Adrenal gland (tissue), 19 donors: ENCODE data around the gene POT1. TPM values are rescaled to one million over a fixed set of nuclear protein-coding genes. Genes with fewer than 3 reads are reported as not detected.
"Not testable (repeated sequence)": the region's sequence is repeated elsewhere in the genome, so short reads cannot be mapped to it uniquely, and the experiment has no call there.

Source experiments
- DNase-seq, 7 donors: peaks; one replicate each; pipeline ENCODE4 v3.0.0-alpha.2; 2019 to 2020
- H3K27ac ChIP-seq, 5 donors: fragments of 200-600 bp; sonication (generic) in 4 of 5; 1 replicate in 3 of 5; 2 replicates in 2 of 5; pipeline versions ENCODE4 v1.5.1 to v1.8.0; 2016 to 2020; ENCODE audit warnings: mild to moderate bottlenecking in 1 of 5
- H3K27me3 ChIP-seq: fragments of 200-600 bp; 2 replicates; pipeline ENCODE4 v1.8.0; 2021
- H3K36me3 ChIP-seq, 2 donors: fragments of 200-600 bp; replicated peaks in 1 of 2; 1 replicate in 1 of 2; 2 replicates in 1 of 2; pipeline versions ENCODE4 v1.5.1 to v1.8.0; 2018 to 2022
- H3K4me1 ChIP-seq, 2 donors: fragments of 200-600 bp; replicated peaks in 1 of 2; 1 replicate in 1 of 2; 2 replicates in 1 of 2; pipeline versions ENCODE4 v1.5.1 to v1.8.0; 2018 to 2021
- H3K4me3 ChIP-seq, 4 donors: fragments of 200-600 bp; sonication (generic) in 3 of 4; one replicate each; pipeline ENCODE4 v1.5.1; 2016 to 2018
- H3K9me3 ChIP-seq, 3 donors: fragments of 200-600 bp; sonication (generic) in 1 of 3; replicated peaks in 1 of 3; 1 replicate in 2 of 3; 2 replicates in 1 of 3; pipeline versions ENCODE4 v1.5.1 to v1.8.0; 2016 to 2021
- POLR2A ChIP-seq, 2 donors: fragments of 450-650 bp; IDR thresholded peaks; one replicate each; pipeline ENCODE4 v1.6.1; 2017; ENCODE audit warnings: antibody characterized with exemption in 2 of 2, mild to moderate bottlenecking in 2 of 2, moderate library complexity in 1 of 2
- WGBS, 4 donors: extraction: QIAGEN DNeasy Blood & Tissue Kit in 2 of 4; methylation state at CpG; one replicate each; pipeline versions ENCODE4 v1.1.5 to v1.1.7; 2013 to 2017; 5-methylcytosine and 5-hydroxymethylcytosine counted together
- intact Hi-C, 2 donors: fragments of 100-400 bp; cut with DNase I; formaldehyde crosslinking; loops; one replicate each; pipeline versions ENCODE4 v1.14.1 to v1.15.0; 2022 to 2023
- long read RNA-seq, 10 donors: library from polyadenylated mRNA in 3 of 10; unstranded in 2 of 10; stranded (forward) in 1 of 10; transcript quantifications; one replicate each; pipeline ENCODE4 v2.0.0 and lab custom pipeline, GENCODE V29; 2021 to 2026
- polyA plus RNA-seq, 3 donors: library from polyadenylated mRNA; stranded (reverse); fragments of 200-250 nt in 2 of 3; fragments of 350-450 nt in 1 of 3; fragmentation: Illumina TruSeq in 1 of 3; extraction: RNeasy Lipid Tissue Mini Kit (QIAGEN cat#74804) in 1 of 3; gene quantifications; one replicate each; pipeline ENCODE4 v1.2.3, GENCODE V29; 2013 to 2014
- total RNA-seq, 9 donors: library from RNA; depleted of rRNA in 4 of 9; stranded (reverse); fragments of >200 nt in 4 of 9; fragments of 120-200 nt in 1 of 9; fragmentation: NEBNext Ultra II Directional in 1 of 9; extraction: Animal tissue kit (Norgen Biotek cat#: 25700) in 1 of 9; gene quantifications; one replicate each; pipeline versions ENCODE4 v1.1.0 to v1.2.4, GENCODE V29; 2013 to 2023
- TF ChIP-seq, protein P1 (sequence below), 6 experiments: fragments of 450-650 bp in 4 of 6; fragments of 200-600 bp in 2 of 6; sonication (generic) in 1 of 6; IDR thresholded peaks; 1 replicate in 5 of 6; 2 replicates in 1 of 6; pipeline versions ENCODE4 v1.5.1 to v1.8.0; 2016 to 2021; ENCODE audit warnings: antibody characterized with exemption in 6 of 6, mild to moderate bottlenecking in 2 of 6, moderate library complexity in 1 of 6
- donor health status: healthy with polysubstance abuse.
- donor health status: Bipolar disorder and iron deficiency.
- donor health status: DM: yes; HTN: yes; CAD: no.
- donor health status: DM: no; HTN: no; CAD: no.
- donor health status: DM: no; HTN: no; CAD: no.
- donor health status: DM: yes; HTN: yes; CAD: no.

POT1 gene, protein sequence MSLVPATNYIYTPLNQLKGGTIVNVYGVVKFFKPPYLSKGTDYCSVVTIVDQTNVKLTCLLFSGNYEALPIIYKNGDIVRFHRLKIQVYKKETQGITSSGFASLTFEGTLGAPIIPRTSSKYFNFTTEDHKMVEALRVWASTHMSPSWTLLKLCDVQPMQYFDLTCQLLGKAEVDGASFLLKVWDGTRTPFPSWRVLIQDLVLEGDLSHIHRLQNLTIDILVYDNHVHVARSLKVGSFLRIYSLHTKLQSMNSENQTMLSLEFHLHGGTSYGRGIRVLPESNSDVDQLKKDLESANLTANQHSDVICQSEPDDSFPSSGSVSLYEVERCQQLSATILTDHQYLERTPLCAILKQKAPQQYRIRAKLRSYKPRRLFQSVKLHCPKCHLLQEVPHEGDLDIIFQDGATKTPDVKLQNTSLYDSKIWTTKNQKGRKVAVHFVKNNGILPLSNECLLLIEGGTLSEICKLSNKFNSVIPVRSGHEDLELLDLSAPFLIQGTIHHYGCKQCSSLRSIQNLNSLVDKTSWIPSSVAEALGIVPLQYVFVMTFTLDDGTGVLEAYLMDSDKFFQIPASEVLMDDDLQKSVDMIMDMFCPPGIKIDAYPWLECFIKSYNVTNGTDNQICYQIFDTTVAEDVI
- total RNA-seq (10 to 100 TPM; 12.9 to 39.7 (median 28.8) TPM), polyA plus RNA-seq (10 to 100 TPM in 1 of 3 donors, 1 to 10 TPM in 2; 7.0 to 28.4 (median 9.2) TPM)
- long read RNA-seq, donor 1, full-length matches to known transcripts = 1 of 1 reads
- long read RNA-seq, donor 1, partial matches to known transcripts = 0 of 1 reads
- long read RNA-seq, donor 1, other reads (novel, unspliced or antisense) = 0 of 1 reads
- long read RNA-seq, donor 2 = 0 reads
- long read RNA-seq, donor 3 = 0 reads
- long read RNA-seq, donor 4, partial matches to known transcripts = 1 of 6 reads
- long read RNA-seq, donor 4, other reads (novel, unspliced or antisense) = 5 of 6 reads
- long read RNA-seq, donor 5, full-length matches to known transcripts = 5 of 10 reads
- long read RNA-seq, donor 5, partial matches to known transcripts = 0 of 10 reads
- long read RNA-seq, donor 5, other reads (novel, unspliced or antisense) = 5 of 10 reads
- long read RNA-seq, donor 6, full-length matches to known transcripts = 3 of 5 reads
- long read RNA-seq, donor 6, partial matches to known transcripts = 1 of 5 reads
- long read RNA-seq, donor 6, other reads (novel, unspliced or antisense) = 1 of 5 reads
- long read RNA-seq, donor 7 = 0 reads
- long read RNA-seq, donor 8, partial matches to known transcripts = 0 of 1 reads
- long read RNA-seq, donor 8, other reads (novel, unspliced or antisense) = 0 of 1 reads
- long read RNA-seq, donor 9 = 0 reads
- long read RNA-seq, donor 10 = 0 reads

DNA sequence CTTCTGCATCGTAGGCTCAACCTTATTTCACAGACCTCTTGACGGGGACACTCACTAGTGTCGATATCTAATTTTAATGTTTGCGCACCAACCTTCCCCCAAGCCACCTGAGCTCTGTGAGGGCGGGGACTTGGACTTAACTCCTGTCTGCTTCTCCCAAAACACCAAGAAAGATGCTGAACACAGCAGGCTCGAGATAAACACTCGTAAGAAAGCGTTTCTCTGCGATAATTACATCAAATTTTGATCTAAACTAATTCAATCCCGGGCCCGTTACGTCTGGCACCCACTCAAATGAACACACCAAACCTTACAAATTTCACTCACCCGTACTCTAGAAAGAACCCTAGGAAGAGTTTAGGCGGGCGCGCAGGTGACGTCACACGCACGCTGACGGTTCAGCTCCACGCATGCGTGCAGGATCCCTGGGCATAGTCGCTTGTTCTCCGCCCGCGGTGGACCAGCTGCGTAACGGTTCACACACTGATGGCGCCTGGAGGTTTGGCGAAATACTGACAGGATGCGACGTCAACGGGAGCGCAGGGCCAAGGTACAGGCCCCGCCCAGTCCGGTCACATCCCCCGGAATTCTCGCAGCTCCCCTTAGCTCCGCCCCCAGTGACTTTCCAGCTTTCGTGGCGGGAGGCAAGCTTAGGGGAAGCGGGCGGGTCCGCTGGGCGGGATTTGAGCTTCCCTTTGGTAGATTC, at the start of gene POT1:
POT1 (minus strand) TSS at position 359 of the 706 bp plus-strand sequence. CDS start 32,652 bp downstream, outside the sequence.
- Histone ChIP-seq H3K27me3 (no peaks in the 10 kb centered on the region), H3K36me3 (no peaks in the 10 kb centered on the region), H3K4me3 (peak within 1 kb of the TSS in 3 of 4 donors; percentile 44 to 85 (median 73)), H3K27ac (peak within 1 kb of the TSS; percentile 56 to 96 (median 84)), H3K4me1 (peaks cover 0 to 34% of the 10 kb centered on the region in 2 donors), H3K9me3 (no peaks in the 10 kb centered on the region)
- DNase-seq = peak; percentile 98 to 100 (median 99)
- peak in 1 of 2 donors; percentile 68 for TF ChIP-seq POLR2A (IDR thresholded peaks at IDR 0.05)
- TF ChIP-seq, protein P1, sequence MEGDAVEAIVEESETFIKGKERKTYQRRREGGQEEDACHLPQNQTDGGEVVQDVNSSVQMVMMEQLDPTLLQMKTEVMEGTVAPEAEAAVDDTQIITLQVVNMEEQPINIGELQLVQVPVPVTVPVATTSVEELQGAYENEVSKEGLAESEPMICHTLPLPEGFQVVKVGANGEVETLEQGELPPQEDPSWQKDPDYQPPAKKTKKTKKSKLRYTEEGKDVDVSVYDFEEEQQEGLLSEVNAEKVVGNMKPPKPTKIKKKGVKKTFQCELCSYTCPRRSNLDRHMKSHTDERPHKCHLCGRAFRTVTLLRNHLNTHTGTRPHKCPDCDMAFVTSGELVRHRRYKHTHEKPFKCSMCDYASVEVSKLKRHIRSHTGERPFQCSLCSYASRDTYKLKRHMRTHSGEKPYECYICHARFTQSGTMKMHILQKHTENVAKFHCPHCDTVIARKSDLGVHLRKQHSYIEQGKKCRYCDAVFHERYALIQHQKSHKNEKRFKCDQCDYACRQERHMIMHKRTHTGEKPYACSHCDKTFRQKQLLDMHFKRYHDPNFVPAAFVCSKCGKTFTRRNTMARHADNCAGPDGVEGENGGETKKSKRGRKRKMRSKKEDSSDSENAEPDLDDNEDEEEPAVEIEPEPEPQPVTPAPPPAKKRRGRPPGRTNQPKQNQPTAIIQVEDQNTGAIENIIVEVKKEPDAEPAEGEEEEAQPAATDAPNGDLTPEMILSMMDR (IDR thresholded peaks at IDR 0.05) = peak in 2 of 6 experiments; percentile 13 to 23
- intact Hi-C loops = no loop called here
- WGBS, 4 donors = 0 to 1% (median 0%) methylated on average over 32 to 45 of the region's 45 CpGs

DNA sequence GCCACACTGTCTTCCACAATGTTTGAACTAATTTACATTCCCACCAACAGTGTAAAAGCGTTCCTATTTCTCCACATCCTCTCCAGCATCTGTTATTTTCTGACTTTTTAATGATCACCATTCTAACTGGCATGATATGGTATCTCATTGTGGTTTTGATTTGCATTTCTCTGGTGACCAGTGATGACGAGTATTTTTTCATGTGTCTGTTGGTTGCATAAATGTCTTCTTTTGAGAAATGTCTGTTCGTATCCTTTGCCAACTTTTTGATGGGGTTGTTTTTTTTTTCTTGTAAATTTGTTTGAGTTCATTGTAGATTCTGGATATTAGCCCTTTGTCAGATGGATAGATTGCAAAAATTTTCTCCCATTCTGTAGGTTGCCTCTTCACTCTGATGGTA, 45.5 kb upstream of the POT1 start:
- H3K4me1 ChIP-seq, intact Hi-C loops, H3K9me3 ChIP-seq, H3K27me3 ChIP-seq, H3K27ac ChIP-seq, H3K36me3 ChIP-seq, DNase-seq, H3K4me3 ChIP-seq: not testable (repeated sequence)
- WGBS, 4 donors = 32 to 73% (median 69%) methylated on average over 3 of the region's 3 CpGs

DNA sequence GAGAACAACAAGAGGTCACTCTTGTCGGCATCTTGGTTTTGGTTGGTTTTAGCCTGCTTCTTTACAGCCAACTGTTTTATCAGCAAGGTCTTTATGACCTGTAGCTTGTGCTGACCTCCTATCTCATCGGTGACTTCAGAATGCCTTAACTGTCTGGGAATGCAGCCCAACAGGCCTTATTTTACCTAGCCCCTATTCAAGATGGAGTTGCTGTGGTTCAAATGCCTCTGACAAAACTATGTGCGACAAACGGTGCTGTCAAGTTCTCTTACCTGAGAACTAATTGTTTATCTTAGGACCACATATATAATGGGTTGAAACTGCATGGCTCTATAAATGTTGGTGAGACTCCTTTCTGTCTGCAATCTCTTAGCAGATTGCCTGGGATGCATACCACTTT, 35.9 kb upstream of the POT1 start:
- intact Hi-C loops = no loop called here
- no peaks in the 10 kb centered on the region for H3K36me3 ChIP-seq
- TF ChIP-seq, protein P1 (IDR thresholded peaks at IDR 0.05) = no peak
- no peak for TF ChIP-seq POLR2A (IDR thresholded peaks at IDR 0.05)
- DNase-seq = no peak
- WGBS, 4 donors = 83 to 88% (median 83%) methylated on average over 4 of the region's 4 CpGs
- H3K4me3 ChIP-seq = no peak overlapping the region
- H3K9me3 ChIP-seq = no peaks in the 10 kb centered on the region
- H3K4me1 ChIP-seq = no peaks in the 10 kb centered on the region
- no peak overlapping the region for H3K27ac ChIP-seq
- H3K27me3 ChIP-seq = no peaks in the 10 kb centered on the region

- no peak overlapping the region for H3K4me3 ChIP-seq
- 0 to 96% (median 78%) methylated on average over 1 of the region's 1 CpG for WGBS, 4 donors
- no peaks in the 10 kb centered on the region for H3K27me3 ChIP-seq
- H3K9me3 ChIP-seq = no peaks in the 10 kb centered on the region
- TF ChIP-seq, protein P1 (IDR thresholded peaks at IDR 0.05) = no peak
- TF ChIP-seq POLR2A (IDR thresholded peaks at IDR 0.05) = no peak
- no peaks in the 10 kb centered on the region for H3K36me3 ChIP-seq
- no peaks in the 10 kb centered on the region for H3K4me1 ChIP-seq
- intact Hi-C loops = no loop called here
- no peak for DNase-seq
- no peak overlapping the region for H3K27ac ChIP-seq
Observed at GRCh38 chr7:124959676-124960075, 30.1 kb upstream of the POT1 start.

DNA sequence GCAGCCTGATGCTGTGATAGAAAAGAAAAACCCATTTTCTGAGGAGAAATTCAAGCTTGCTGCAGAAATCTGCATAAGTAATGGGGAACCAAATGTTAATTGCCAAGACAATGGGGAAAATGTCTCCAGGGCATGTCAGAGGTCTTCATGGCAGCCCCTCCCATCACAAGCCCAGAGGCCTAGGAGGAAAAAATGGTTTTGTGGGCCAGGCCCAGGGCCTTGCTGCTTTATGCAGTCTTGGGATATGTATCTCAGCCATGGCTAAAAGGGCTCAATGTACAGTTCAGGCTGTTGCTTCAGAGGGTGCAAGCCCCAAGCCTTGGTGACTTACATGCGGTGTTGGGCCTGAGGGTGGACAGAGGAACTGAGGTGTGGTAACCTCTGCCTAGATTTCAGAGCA, 28.3 kb upstream of the POT1 start:
- H3K4me1 ChIP-seq, H3K9me3 ChIP-seq, DNase-seq, H3K27me3 ChIP-seq, intact Hi-C loops, H3K27ac ChIP-seq, H3K36me3 ChIP-seq, H3K4me3 ChIP-seq: not testable (repeated sequence)
- WGBS, 4 donors = 86 to 100% (median 96%) methylated on average over 1 of the region's 1 CpG
